GM19468 (cell line): ENCODE measurements around the gene MYO1E.

Source experiments
- ATAC-seq: cut with Tn5 transposase; IDR thresholded peaks from one replicate; pipeline ENCODE4 v1.9.1; 2021; ENCODE audit warnings: mild to moderate bottlenecking, moderate library complexity, moderate number of reproducible peaks; ENCODE audit not compliant: unreplicated experiment; ENCODE audit errors: extremely low read depth

MYO1E gene

GRCh38 chr15:59208613-59209249, 163.9 kb downstream of the MYO1E start:
- ATAC-seq = no peak

DNA sequence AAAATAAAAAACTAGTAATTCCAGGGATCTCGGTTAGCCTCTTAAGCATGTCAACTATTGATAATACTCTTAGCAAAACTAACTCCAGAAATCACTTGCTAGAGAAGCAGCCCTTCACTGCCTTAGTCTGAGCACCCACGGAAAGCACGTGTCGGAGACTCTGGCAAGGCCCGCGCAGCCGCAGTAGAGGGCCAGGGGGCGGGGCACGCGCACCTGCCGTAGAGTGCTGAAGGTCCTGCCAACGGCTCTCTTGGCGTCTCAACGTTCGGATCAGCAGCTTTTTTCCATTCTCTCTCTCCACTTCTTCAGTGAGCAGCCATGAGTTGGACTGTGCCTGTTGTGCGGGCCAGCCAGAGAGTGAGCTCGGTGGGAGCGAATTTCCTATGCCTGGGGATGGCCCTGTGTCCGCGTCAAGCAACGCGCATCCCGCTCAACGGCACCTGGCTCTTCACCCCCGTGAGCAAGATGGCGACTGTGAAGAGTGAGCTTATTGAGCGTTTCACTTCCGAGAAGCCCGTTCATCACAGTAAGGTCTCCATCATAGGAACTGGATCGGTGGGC, 166.0 kb downstream of the MYO1E start, which contains the start of gene LDHAL6B:
LDHAL6B (plus strand) TSS at position 221 of the 561 bp plus-strand sequence; CDS start at position 319, 98 bp downstream.
- ATAC-seq = no peak

- no peak for ATAC-seq
These were observed 166.6 kb downstream of the MYO1E start for GRCh38 chr15:59205839-59206622.

GRCh38 chr15:59203657-59204056, 169.0 kb downstream of the MYO1E start:
- no peak for ATAC-seq

DNA sequence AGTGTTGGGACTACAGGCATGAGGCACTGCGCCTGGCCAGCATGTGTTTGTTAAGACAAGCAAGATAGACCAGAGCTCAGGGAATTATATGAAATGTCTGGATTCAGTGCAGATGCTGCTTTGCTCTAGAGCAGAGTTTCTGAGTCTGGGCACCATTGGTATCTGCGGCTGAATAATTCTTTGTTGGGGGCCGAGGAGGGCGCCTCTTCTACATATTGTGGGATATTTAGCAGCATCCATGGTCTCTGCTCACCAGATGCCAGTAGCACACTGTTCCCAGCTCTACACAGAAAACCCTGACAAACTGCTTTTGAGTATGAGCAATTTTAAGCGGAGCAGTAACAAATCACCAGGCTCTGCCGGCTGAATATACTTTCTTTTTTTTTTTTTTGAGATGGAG, 169.7 kb downstream of the MYO1E start:
- no peak for ATAC-seq

- ATAC-seq = no peak
These were observed 172.1 kb downstream of the MYO1E start for GRCh38 chr15:59200560-59200959.

DNA sequence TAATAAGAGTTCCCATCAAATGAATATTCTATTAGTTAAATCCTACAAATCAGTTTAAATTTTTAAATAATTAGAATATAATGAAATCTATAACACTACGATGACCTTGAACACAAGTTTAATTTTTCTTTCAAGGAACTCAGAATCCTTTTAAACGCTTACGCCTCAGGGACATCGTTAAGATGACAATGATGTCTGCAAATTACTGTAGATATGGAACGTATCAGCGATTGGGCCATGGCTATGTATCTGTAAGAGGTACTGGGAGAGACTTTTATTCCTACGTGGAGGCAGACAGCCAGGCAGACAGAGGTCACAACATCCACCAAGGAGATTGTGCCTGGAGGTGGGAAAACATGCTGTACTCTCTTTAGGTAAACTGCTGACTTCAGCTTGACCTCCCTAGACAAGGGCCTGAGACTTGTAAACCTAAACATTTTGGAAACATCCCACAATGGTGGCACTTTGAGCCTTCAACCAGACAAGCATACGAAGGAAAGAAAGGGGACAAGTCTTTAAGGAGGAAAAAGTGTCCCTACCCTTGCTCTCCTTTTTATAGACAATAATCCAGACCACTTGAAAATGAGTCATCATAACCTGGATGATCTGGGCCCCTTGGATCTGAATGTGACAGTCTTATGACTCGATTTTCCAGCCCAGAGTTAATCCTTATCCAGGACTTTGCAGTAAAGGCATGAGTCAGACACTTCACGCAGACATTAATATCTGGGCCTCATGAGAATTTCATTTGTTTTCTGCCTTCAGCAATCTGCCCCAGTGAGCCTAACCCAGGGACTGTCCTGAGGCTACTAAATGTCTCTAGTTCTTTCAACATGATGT, 172.8 kb downstream of the MYO1E start:
- ATAC-seq = no peak

DNA sequence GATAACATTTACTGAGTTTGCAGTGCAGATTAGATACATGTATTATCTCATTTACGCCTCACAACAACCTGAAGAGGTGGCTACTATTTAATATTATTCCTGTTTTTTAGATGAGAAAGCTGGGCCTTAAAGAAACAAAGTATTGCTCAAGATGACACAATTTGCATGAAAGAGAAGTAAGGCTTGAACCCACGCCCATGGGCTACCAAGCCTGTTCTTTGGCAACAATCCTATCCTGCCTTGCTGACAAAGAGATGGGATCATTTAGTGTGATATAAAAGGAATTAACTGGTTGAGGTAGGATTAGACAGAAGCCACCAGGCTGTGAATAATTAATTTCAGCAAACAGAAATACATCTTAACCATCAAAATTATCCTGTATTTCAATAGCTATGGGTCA, 175.2 kb downstream of the MYO1E start:
- no peak for ATAC-seq

DNA sequence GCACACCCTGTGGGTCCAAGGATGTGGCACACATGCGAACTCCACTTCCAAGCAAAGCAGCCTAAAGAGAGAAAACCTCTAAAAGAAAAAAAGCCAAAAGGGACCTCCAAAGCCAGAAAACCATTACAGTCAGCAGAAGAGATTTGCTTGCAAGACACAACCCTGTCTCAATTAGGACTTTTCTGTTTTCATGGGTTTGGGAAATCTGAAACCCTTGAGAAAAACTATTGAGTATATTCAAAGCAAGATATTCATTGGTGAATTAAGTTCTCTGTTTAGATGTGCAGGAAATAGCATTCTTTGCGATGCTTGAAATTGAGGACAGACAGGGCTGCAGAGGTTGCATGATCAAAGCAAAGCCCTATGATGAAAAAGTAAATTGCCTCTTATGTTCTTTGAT, 176.3 kb downstream of the MYO1E start:
- ATAC-seq = no peak

- ATAC-seq = no peak
These were observed 177.9 kb downstream of the MYO1E start for GRCh38 chr15:59194639-59195325.

DNA sequence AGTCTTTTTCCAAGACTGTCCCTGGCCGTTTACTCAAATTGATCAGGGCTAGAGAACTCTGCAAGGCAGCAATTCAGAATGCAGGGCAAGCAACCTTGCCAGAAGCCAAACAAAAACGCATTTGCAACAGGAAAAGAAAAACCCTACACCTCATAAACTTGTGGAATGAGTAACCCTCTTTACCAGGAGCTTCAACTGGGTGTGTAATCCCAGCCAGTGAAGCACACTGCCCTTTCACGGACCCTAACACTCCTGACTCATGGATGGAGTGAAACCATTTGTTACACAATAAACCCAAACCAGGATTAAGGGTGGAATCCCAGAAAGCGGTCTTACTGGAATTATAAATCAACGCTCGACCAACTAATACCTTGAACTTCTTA, 180.8 kb downstream of the MYO1E start:
- ATAC-seq = no peak

DNA sequence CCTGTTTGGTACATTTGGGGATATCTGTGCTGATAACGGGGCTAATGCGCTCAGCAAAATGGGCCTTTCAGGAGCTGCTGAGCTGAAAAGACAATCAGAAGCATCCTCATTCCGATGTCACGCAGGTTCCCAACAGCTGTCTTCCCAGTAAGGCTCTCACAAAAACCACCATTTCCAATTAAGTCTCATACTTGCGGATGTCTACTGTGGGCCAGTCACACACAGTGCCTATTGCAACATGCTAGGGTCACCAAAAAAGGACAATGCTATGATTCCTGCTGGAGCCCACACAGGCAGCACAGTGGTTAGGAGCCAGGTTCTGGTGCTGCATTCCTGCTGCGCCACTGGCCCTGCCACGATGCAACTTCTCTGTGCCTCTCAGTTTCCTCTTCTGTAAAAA, 182.4 kb downstream of the MYO1E start:
- no peak for ATAC-seq

DNA sequence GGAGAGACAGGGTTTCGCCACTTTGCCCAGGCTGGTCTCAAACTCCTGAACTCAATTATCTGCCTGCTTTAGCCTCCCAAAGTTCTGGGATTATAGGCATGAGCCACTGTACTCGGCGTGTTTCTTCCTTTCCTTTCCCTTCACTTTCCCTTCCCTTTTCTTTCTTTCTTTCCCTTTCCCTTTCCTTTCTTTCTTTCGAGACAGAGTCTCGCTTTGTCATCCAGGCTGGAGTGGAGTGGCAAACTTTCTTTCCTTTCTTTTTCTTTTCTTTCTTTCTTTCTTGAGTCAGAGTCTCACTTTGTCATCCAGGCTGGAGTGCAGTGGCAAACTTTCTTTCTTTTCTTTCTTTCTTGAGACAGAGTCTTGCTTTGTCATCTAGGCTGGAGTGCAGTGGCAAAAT, 183.4 kb downstream of the MYO1E start:
- no peak for ATAC-seq

GRCh38 chr15:59186501-59186900, 186.2 kb downstream of the MYO1E start:
- no peak for ATAC-seq

DNA sequence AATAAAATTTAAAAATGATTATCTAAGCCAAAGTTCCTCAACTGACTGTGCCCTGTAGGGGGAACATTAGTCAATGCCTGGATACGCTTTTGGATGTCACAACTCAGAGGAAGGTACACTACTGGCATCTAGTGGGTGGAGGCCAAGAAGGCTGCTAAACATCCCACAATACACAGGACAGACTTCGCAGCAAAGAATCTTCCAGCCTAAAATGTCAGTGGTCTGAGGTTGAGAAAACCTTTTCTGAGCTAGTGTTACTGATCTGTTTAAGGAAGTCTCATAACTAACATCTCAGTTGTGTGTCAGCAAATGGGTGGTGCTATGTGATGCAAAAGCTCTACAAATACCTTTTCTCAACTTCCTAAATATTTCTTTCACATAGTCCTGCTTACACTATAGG, 186.9 kb downstream of the MYO1E start:
- no peak for ATAC-seq

DNA sequence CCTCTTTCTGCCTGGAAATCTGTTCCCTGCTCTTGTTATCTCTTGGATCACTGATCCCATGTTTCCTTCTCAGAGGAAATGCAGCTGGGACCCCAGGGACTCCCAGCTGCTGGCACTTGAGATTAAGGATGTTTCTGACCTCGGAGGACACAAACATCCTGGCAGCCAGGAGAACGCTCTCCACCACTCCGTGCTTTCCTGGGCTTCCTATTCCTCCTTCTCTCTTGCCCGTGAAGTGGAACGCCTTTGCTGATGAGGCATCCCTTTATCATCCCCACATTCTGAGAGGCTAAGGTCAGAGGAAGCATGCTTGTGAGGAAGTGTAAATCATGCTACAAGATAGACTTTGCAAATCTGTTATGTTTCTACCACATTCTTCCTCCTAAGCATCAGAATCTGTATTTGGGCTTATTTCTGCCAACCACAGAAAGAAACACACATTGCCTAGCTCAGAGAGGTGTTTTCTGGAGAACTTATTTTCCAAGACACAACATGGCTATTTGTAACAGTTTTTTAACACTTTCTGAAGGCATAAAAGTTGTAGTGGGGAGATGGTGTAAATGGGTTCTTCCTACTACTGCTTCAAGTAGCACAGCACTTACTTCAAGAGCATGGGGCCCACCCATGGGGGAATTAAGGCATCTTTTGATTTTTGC, 191.6 kb downstream of the MYO1E start:
- no peak for ATAC-seq

- no peak for ATAC-seq
These were observed 193.0 kb downstream of the MYO1E start for GRCh38 chr15:59179717-59180116.

DNA sequence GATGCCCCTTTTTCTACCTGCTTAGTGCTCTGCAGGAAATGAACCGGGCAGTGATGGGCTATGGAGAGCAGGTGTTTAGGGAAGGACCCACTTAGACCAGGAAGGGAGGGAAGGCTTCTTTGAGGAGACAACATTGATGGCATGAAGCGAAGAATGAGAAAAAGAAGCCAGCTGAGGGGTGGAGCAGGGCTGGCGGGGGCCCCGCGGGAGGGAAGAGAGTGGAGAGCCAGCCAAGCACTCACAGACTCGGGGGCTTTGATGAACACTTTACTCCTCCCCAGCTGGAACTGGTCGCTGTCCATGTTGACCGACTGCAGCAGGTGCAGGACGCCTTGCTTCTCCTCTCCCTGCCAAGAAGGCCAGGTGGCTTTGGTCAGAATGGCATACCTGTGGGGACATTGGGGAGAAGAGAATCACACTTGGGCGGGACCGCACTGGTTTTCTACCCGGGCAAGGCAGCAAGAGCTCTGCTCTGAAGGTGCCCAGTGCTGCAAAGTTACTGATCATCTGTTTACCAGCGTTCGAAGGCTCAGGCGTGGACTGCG, 194.4 kb downstream of the MYO1E start:
- ATAC-seq = no peak

DNA sequence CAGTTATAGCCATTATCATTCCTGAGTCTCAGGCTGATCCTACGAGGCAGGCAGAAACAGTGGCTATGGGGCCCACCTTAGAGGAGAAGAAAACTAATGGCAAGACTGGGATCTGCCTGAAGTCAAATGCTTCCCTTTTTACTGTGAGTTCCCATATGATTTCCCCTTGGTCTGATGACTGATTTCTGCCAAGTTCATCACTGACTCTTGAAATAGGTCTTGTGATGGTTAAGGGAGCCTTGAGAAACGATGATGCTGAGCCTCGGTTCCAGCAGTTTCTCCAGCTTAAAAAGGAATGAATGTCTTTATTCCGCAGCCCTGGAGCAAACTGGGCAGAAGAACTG, 195.4 kb downstream of the MYO1E start:
- no peak for ATAC-seq
